ENCODE results near the gene ANO1. TPM values are rescaled to one million over a fixed set of nuclear protein-coding genes. Genes with fewer than 3 reads are reported as not detected.

ANO1 gene
- total RNA-seq, 1 experiment from 2014 or later, result 2.6 TPM

DNA sequence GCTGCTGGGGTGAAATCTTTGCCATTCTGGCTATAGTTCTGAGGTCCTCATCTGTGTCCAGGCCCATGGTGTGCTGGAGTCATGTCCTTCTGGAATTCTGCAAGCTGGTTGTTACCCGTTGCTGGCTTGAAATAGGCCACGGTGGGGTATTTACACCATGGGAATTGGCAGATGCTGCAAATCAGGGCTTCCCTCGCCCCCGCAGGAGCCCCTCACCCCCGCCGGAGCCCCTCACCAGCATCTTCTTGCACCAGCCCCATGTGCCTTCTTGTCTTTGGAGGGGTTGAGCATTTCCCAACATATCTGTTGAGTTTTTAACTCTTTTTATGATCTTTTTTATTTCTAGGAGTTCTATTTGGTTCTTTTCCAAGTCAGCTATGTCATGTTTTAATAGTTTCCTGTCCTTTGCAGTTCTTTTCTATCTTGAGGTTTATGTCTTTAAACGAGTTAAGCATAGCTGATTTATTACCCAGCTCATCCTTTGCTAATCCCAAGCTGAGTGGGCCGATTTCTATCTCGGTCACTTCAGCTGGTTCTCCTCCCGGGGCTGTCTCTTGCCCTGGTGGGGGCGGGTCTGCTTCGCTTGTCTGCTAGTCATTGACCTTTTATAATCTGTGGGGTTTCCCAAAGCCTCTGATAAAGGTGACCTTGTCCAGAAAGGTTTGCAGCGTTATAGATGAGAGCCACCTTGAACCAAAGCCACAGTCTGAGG lies 17.6 kb downstream of the ANO1 start:
- DNase-seq (ENCODE audit: low spot score), result peak; percentile 68

DNA sequence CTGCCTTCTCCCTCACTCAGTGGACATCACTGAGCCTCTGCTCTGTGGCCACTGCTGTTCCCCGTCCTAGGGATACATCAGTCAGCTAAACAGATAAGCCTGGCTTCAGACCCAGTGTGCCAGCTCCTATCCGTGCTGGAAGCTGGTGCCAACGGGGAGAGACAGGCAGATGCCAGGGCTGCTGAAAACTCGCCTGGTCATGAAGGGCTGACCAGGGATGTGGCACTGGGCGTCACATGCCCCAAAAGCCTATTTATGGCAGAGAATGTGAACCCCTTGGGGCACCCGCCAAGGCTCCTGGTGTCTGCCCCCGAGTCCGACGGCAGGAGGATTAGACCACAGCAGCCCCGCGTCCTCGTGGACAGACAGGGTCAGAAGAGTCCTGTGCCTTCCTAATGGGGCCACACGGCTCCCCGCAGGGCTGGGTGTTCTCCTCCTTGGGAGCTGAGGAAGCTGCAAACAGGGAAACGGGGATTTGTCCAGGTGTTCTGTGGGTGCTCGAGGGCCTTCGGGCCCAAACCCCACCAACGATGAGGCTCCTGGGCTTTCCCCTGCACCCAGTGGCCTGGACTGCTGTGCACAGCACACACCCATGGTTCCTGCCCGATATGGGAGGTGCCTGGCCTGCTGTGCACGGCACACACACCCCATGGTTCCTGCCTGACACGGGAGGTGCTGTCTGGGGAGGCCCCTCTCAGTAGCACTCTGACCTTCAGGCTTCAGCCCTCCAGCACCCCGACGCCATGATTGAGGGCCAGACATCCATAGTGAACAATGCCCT lies 19.9 kb downstream of the ANO1 start:
- no peak for DNase-seq (ENCODE audit: low spot score)

DNA sequence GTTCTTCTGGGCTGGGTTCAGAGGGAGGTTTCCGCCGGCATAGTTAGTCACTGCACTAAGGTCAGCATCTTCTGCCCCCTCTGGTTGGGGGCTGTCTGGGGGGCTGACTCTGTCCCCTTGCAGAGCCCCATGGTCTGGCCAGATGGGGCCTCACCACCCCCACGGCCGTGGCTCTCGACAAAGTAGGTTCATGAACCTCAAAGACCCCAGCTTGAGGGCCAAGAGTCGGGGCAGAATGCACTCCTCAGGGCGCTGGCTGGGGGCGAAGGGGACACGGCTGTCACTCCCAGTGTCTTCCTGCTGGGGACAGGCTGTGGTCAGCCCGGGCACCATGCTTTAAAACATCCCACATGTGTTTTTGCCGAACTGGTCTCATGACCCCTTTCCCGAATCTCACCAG lies 20.8 kb downstream of the ANO1 start:
- no peak for DNase-seq (ENCODE audit: low spot score)

DNA sequence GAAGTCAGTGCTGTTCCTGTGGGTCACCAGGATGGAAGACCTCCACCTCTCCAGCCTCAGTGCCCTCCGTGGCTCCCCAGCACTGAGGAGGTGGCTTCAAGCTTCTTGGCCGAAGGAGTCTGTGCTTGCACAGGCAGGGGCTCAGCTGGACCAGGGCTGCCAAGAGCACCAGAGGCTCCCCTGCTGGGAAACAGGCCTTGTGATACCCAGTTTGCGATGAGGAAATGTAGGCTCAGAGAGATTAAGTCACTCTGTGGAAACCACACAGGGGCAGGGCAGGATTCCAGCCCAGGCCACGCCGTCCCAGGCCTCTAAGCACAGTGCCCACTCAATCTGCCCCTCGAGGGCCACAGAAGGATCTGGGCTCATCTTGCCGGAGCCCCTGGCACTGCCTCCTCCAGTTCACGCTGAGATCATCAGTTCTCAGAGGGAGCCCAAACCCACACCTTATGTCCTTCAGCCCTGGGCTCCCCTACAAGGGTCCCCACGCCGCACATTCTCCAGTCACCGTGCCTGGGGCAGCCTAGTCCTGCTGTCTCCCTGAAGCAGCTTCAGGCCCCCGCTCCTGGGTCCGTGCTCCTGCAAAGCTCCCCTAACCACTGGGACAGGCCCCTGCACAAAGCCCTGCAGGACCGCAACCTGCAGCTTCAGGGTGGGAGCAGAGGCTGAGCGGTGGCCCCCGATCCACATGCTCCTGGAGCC lies 21.6 kb downstream of the ANO1 start:
- DNase-seq (ENCODE audit: low spot score), result peak; percentile 46

DNA sequence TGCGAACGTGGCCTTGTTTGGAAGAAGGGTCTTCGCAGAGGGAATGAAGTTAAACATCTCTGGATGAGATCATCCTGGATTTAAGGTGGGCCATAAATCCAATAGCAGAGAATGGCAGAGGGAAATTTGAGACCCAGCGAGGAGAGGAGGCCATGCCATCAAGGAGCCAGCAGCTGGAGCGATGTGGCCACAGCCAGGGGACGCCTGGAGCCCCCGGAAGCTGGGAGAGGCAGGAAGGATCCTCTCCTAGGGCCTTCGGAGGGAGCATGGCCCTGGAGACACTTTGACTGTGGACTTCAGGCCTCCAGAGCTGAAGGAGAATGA lies 22.1 kb downstream of the ANO1 start:
- DNase-seq (ENCODE audit: low spot score), result no peak

DNA sequence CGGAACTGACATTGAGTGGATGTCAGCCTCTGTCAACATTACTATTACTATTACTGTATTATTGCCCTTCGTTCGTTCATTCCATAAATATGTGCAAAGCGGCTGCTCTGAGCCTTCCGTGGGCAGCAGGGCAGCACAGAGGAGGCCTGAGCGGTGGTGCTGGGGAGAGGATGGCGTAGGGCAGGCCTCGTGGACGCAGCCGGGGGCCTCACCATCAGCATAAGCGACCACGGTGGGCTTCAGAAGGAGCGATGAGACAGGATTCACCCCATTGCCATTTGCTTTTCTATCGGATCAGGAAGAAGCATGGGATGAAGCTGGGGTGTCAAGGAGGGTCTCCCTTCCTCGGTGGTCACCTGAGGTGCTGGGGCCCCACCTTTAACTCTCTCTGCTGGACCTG lies 22.7 kb downstream of the ANO1 start:
- no peak for DNase-seq (ENCODE audit: low spot score)

DNA sequence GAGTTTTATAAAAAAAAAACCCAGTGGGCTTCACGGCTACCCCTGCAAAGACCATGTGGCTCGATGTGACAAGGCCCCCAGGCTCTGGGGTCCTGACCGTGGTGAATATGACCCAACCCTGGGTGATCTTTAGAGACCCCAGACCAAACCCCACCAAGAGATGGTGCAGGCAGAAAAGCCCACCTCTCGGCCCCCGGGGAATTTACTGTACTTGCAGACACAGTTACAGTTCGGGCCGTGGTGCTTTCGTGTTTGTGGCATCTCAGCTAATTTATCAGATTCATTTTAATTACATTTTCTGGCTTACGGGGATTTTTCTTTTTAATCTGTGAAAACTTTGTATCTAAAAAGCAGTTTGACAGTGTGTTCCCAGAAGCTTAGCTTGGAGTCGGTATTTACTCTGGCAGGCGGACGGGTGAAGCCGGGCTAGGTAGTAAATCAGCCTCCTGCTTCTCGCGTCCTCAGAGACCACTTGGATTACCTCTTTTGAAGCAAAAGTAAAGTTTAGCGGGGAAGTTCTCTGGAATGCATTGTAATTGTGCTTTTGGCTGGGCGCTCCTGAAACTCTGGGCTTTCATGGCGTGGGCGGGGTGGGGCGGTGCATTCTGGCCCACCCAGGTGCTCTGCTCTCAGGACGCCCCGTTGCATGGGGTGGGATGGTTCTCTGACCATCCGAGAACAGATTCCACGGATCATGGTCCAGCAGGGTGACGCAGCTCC lies 25.3 kb downstream of the ANO1 start:
- DNase-seq (ENCODE audit: low spot score), result no peak

DNA sequence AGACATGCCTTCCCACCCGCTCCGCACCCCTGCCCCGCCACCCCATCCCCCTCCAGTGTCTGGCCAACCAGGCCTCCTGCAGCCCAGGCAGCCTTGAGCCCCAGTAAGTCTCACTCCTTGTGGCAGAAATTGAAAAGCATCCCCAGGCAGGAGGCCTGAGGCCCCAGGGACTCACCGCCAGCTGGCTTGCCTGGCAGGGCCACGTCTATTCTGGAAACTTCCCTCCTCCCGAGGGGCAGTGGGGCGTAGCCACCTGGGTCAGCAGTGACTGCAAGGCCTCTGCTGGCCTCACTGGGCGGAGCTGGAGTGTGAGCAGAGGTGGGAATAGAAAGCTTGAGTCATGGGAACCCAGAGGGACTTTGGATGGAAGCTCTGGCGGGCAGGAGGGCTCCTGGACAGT lies 26.3 kb downstream of the ANO1 start:
- no peak for DNase-seq (ENCODE audit: low spot score)

DNA sequence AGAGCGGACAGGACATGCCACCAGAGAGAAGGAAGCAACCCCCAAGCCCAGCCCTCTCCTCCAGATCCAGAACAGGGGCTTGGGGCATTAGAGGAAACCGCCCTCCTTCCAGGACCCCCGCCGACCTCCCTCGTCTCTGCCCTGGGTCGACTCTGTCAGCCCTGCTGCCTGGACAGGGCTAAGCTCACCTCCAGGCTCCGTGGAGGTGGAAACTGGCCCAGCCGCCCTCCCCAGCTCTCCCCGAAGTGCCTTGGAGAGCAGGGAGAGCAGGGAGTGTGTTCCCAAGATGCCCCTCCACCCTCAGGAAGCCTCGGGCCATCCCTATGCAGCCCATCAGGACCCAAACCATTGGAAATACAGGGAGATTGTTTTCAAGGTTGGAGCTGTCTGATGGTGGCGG lies 26.8 kb downstream of the ANO1 start:
- no peak for DNase-seq (ENCODE audit: low spot score)

DNA sequence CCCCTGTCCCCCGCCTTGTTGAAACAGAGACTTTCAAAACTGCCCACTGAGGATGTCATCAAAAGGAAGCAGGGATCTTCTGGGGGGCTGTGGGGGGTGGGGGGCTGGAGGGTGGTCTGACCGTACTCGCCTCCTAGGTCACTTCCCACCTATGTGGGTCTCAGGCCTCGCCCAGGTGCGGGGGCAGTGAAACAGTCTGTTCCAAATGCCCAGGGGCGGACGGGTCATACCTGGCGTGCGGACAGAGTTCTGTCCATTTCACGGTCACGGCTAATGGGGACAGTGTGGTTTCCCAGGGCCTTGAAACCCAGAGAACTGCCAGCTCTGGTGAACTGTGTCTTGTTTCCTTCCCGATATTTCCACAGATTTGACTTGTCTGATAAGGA lies 27.2 kb downstream of the ANO1 start:
- DNase-seq (ENCODE audit: low spot score), result no peak

DNA sequence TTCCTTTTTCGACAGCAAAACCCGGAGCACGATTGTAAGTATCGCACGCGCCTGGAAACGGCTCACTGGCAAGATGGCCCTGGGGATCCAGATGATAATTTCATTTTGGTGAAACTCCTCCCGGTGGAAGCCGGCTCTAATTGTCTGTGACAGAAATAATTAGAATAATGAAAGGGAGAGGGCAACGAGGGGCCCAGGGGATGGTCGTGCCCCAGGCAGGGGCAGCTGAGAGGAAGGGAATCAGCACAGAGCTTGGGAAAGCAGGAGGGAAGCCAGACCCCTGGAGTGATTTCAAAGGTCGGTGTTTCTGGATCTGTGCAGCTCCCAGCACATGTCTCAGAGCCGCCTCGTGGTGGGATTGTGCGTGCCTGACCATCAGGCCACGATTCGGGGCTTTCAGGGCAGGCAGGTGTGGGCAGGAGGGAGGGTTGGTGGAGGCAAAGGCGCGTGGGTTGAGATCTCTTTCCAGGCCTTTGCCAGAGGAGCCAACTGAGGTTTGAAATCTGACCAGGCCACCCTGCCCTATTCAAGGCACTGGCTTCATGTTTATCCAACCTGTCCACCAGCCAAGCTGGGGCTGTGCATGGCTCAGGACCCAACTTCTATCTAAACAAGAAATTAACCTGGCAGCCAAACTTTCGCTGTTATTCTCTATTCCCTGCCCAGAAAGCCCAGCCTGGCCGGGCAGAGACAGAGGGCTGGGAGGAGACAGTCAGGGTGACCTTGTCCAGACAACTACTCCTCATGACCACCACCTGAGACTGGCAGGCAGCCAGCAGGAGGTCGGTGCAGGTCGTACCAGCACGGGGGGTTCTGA lies 27.8 kb downstream of the ANO1 start:
- no peak for DNase-seq (ENCODE audit: low spot score)

DNA sequence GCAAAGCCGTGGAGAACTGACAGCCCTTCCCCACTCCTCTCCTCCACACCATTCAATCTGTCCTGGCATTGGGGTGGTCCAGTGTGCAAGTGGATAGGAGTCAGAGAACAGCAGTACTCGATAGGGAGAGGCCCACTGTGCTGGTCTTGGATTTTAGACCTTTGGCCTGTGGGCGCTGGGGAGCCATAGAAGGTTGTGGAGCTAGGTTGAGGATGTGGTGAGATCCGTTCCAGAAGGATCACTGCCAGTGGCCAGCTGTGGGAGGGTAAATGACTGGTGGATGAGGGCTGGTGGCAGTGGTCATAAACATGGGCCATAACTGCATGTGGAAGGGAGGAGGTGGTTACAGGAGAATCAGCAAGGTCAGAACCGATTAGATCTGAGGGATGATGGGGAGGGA lies 28.6 kb downstream of the ANO1 start:
- no peak for DNase-seq (ENCODE audit: low spot score)

DNA sequence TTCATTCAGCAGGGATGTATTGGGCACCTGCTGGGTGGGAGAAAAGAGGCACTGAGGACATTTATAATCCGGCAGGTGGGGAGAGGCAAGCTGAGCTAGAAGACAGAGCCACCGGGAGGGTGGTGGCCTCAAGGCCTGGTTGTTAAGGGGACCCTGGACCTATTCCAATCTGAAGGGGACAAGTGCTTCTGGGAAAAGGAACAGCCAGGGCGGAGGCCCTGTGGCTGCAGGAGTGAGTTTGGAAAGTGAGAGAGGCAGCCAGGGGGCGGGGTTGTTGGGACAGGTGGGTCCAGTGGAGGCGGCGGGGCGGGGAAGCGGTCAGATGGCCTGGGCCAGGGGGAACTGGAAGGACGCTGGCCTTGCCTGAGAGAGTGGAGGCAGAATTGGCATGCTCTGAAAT lies 29.1 kb downstream of the ANO1 start:
- no peak for DNase-seq (ENCODE audit: low spot score)

DNA sequence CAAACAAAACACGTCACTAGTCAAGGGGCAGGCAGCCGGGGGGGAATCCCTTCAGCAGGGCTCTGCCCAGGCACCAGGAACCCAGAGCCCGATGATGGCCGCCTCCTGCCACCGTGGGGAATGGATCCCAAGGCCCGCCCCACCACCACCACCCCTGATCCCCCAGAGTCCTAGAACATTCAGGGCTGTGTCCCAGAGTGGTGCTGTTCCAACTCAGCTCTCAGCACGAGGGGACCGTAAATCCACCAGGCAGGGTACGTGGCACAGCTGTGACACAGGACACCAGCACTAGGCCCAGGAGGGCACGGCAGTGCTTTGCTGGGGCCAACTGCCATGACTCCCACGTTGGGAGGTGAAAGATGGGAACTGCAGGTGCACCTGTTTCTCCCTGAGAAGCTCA lies 29.6 kb downstream of the ANO1 start:
- no peak for DNase-seq (ENCODE audit: low spot score)

DNA sequence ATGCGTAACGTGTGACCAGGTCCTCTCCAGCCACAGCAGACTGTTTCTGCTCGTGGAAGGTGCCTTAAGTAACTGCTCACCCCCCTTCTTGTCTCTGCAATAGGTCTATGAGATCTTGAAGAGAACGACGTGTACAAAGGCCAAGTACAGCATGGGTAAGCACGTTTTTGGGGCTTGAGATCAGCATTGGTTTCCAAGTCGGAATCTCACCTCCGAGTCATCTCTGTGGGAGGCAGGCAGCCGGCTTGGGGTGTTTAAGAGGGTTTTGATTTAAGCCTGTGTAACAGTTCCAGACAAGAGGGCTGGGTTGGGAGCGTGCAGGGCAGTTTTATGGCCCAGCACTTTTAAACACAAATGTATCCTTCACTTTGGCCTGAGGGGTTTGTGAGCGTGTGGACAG lies 30.1 kb downstream of the ANO1 start:
- no peak for DNase-seq (ENCODE audit: low spot score)

DNA sequence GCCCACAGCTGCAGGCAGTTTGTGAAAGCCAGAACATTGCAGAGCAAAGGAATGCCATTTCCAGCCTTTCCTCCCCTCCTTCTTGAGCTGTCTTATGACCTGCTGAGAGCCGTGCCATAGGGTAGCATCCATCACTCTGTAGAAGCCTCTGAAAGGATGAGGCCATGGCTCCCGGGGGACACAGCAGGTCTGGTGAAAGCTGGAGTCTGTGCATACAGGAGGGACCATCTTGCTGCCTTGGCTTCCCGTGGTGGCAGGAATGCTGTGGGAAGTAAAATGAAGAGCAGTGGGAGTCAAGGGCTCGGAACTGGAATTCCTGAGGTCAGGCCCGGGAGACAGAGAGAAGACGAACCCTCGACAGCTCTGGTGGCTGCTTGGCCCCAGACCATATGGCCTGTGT lies 30.9 kb downstream of the ANO1 start:
- DNase-seq (ENCODE audit: low spot score), result peak; percentile 52

DNA sequence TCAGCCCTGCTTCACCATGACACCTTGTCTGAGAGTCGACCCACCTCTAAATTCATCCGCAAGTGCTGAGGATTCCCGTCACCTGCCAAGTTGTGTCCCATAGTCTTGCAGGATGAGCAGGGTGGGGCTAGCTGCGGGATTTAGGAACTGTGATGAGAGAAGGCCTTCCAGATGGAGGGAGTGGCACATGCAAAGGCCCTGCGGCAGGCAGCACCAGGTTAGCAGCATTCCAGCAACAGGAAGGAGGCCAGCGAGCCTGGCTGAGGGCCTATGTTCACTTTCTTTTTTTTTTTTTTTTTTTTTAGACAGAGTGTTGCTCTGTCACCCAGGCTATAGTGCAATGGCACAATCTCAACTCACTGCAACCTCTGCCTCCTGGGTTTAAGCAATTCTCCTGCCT lies 31.8 kb downstream of the ANO1 start:
- DNase-seq (ENCODE audit: low spot score), result no peak

DNA sequence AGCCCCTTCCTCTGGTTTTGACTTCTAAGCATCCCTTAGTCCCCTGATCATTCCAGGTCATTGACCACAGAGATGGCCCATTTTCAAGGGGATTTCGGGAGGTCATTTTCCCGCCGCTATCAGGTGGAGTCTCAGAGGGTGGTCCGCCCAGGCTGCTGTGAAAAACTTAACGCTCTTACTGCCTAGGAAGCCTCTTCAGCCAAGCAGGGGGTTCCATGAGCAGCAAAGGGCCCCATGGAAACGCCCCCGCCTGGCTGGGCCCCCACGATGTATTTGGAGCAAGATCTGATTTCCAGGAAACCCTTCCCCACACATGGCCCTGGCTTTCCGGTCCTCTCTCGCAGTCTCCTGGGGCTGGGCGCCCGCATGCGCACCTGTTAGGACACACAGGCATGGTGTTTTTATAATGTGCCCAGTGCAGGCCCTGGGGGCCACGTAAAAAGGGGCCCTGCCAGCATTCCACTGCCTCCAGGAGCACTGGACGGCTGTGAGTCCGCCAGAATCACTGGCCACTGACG lies 32.5 kb downstream of the ANO1 start:
- no peak for DNase-seq (ENCODE audit: low spot score)

DNA sequence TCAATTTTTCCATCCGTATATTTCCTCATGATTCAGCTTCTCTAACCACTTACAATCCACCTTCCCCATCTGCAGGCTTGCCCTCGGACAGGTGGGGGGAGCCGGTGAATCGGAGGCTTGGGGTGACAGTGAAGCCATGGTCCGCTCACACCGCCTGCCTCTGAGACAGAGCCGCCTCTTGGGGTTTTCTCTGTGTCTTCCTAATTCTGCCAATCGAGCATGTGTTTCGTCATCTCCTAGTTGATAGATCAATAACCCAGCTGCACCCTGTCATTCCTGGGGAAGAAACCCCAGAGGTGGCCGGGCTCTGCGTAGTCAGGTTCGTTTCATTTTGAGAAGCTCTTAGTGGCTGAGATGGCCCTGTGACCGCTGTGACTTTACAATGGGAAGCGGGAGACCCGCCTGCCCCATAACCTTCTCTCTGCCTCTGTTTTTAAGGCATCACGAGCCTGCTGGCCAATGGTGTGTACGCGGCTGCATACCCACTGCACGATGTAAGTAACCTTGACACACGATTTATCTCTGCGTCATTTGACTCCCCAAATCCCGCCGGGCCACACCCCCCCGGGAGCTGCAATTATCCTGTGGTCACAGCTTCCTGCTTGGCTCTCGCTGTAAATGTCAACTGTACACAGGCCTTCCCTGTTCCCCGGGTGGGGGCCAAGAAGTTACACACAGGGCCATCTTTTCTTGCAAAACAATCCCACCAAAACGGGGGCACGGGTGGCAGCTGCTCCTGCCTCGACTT lies 33.3 kb downstream of the ANO1 start:
- DNase-seq (ENCODE audit: low spot score), result peak; percentile 97

DNA sequence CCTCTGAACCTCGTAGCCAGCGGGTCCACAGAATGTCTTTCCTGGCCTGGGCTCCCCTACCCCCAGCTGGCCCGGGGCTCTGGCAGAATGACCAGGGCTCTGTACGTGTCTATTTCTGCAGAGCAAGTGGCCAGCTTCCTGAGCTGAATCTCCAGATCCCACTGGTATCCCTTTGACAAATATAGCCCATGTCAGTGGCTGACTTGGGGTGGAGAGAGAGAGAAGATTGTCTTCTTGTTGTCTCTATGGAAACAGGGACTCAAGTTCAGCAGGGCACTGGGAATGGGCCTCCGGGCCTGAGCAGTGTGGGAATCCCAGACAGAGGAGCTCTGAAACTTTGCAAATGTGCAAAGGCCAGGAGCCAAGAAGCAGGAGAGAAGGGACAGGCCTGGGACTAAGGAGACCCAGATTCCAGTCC lies 33.9 kb downstream of the ANO1 start:
- DNase-seq (ENCODE audit: low spot score), result peak; percentile 49

DNA sequence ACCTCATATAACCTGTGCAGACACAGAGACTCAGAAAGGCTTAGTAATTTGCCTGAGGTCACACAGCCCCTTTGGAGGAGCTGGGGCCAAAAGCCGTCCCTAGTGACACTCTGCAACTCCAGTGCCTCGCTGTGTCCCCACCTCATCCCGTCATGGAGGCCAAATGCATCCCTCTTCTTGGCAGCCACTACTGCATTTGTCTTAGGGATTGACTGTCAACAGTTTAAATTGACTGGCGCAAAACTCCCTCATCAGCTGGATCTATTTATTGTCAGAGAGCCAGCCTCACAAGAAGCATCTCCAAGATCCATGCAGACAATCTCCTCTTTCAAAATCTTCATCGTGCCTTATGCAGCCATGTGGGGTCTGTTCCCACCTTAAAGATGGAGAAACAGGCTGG lies 35.7 kb downstream of the ANO1 start:
- DNase-seq (ENCODE audit: low spot score), result no peak

All from A172 (cell line).